Activated T-cell treated with anti-CD3 and anti-CD28 coated beads for 24 hours (primary cell): ENCODE measurements around the gene RASGRP3.
A peak's percentile ranks its signal among the peaks of the same experiment; 100 is the strongest.
"Not testable (repeated sequence)": the region's sequence is repeated elsewhere in the genome, so short reads cannot be mapped to it uniquely, and the experiment has no call there.

Experiments used
- DNase-seq: peaks from one replicate; pipeline ENCODE4 v3.0.0-alpha.2; 2020; ENCODE audit warnings: low read depth

The RASGRP3 gene

DNA sequence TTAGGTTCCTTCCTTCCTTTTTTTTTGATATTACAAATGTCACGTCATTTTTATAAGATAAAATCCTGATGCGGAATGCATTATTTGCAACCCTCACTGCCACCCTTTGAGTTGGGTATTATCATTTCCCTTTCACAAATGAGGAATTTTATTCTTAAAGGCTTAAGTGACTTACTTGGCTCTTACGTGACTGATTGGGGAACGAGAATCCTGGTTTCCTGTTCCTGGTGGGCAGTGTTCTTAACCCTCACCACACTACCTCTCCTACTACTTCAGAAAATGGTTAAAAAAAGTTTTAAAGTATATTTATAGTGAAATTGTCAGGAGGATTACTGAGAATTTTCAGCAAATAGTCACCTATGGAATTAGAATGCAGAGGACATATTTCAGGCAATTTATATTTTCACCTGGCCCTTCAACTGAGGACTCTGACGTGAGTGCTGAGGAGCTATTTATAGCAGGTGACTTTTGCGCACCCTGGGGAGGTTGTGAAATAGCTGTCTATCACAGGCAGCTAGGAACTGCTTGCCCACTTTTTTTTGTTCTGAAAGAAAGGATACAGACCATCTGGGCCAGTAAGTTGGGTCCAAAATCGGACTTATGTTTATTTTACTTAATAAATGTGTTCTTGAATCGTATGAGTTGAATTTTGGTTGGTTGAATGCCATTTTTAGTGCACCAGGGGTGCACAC lies 18.7 kb upstream of the RASGRP3 start:
- no peak for DNase-seq

DNA sequence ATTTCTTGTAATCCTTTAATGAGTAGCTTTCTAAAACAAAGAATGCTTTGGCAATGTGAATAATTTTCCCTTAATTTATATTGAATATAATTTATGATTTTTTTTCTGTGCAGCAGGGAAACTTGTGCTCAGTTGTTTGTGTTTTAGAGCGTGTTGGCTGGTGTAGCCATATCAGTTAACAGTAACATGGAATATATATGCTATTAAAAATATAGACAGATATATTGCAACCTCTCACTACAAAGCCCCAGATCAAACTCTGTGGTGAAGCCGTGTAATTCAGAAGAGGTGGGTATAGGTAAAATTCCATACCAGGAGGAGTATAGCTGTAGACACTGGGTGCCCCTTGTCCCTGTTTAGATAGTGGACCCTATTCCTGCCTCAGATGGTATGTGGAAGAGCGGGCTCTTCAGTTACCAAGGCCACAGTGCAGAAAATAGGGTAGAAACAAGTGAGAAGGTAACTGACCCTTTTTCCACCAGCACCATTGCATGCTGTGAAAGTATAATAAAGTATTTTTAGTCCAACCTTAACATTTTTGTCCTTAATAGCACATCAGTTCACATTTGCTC lies 18.1 kb upstream of the RASGRP3 start:
- no peak for DNase-seq

DNA sequence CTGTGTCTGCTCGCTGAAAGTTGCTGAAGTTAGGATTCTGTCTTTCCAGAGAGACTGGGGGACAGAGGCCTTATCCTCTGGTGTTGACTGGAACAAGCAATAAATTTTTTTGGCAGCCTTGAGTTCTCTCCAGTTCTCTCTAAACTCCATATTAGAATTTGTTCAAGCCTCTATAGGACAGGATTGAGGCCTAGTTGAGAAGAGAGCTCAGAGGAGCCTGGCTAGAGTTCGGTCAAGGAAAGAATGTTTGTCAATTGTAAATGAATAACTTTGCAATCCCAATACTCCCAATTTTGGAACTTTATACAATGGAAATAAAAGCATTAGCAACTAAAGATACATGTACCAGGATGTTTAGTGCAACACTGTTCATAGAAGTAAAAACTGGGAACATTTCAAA lies 16.7 kb upstream of the RASGRP3 start:
- DNase-seq = no peak

DNA sequence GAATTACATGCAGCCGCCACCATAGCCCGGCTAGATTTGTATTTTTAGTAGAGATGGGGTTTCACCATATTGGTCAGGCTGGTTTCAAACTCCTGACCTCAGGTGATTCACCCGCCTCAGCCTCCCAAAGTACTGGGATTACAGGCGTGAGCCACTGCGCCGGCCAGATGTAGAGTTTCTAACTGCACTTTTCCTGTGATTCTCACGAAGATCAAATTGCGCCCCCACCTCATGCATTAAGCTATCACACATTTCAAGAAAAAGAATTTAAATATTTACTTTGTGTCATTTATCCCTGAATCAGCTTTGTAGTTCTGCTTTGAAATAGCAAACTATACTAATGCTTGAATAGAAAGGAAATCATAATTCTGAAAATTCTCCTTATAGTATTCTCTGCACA lies 13.9 kb upstream of the RASGRP3 start:
- DNase-seq = not testable (repeated sequence)

DNA sequence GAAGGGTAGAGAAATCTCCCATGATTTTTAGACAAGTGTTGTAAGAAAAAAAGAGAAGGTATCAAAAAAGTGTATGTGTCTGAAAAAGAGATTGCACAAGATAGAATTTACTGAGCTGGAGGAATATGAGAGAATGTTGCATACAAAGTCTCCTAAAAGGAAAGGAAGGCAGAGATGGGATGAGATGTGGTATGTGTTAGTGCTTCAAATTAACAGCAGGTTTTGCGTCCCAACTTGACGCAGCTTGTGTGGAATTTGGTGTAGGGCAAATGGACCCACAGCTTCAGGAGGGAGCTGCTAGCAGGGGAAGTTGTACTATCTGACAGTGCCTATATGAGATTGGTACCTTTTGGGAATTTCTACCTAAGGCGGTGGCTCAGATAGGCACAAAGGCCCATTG lies 9.0 kb upstream of the RASGRP3 start:
- no peak for DNase-seq

DNA sequence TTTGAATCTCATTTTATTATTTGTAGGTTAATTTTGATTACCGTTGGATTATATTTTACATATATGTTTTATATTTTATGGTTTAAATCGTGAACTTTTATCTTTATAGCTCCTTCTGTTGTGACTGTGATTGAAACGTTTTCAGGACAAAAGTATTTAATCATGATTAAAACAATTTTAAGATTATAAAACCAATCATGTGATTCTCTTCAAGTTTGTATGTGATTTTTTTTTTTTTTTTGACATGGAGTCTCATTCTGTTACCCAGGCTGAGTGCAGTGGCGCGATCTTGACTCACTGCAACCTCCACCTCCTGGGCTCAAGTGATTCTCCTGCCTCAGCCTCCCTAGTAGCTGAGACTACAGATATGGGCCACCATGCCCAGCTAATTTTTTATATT lies 7.2 kb upstream of the RASGRP3 start:
- no peak for DNase-seq

DNA sequence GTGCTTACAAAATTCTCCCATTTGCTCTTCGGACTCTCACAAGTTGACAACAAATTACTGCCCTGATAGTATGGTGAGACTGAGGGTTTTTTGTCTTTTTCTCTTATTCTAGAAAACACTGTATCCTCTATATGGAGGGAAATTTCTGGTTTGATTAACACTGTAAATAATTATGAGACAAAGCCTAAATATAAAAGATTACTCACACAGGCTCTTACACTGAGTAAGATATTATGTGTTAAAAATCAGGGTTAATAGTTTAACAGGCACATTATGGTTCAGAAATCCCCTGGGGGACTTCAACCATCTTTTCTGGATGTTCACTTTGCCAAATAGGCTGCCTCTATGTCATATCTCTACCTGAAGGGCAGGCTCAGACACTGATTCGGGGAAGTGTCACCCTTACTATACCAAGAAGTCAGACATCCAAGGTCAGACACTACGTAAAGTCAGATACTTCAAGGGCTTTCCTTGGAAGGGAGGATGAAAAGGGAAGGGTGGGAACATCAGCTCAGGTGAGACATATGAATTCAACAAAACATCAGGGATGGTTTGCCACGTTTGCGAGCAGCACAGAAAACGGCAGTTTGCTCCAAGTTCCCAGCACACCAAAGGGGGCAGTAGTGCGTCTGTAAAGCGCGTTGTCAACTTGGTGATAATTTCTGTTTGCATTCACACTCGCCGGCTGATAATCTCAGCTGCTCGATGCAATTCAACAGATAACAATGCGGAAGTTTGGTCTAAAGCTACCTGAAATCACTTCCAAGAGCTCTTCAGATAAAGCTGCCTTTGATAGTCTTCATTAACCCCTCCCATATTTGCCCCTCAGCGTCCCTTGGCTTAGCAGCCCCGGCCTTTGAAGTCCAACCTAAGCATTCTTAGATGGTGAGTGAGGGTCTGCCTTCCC lies 972 bp upstream of the RASGRP3 start:
- peak; percentile 71 for DNase-seq

DNA sequence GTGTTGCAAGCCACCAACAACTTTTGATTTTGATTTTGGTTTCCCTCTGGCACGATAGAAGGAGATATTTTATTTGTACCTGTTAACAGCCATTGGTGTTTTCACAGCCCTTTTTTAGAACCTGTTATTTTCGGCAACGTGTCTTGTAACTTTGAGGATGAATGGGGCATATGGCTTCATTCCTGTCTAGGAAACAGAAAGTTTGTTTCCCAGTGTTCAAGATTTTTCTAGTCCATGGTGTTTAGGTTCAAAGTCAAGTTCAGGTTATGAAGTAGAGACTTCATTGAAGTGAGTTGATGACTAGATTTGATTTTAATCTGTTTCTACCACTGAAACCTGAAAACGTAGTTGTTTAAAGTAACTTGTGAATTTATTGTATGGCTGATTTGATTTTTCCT lies 343 bp downstream of the RASGRP3 start:
- DNase-seq = no peak

DNA sequence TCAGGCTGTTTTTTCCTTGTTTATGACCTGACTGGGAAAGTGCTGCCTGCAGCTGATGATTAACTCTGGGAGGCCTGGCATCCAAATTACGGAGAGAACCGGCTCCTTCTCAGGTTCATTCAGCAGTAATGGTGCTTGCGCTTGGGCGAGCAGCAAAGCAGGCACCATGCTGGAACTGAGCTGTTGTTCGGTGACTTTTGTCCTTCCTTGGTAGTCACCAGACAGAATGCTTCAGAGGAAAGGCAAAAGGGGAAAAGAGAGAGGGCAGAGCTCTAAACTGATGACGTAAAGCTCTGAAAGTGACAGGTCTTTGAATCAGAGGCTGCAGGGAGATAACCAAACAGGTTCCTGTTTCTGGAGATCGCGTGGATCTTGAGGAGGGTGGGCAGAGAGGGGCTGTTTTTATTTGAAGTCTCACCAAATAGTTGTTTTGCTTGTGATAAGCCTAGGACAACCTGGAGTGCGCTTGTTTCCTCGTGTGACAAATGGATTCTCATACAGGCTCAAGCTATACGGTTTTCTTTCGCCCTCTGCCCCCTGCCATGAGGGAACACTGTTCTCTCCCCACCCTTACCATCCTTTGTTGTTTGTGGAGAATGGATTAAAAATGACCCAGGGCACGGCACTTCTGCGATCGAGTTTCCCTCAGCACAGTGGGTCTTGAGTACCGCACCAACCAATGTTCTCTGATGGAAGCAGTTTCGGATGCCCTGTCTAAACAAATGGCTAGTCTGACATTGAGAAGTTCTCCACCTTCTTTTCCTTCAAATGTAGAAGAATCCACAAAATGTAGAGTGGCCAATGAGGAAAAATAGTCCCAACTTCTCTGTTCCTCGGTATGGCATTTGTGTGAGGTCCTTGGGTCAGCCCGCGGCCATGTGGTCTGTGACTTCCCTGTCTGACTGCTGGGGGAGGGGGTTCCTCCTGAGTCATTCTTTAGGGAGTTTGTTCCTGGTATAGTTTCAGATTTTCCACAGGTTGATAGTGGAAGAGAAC lies 1.3 kb downstream of the RASGRP3 start:
- DNase-seq = peak; percentile 21

DNA sequence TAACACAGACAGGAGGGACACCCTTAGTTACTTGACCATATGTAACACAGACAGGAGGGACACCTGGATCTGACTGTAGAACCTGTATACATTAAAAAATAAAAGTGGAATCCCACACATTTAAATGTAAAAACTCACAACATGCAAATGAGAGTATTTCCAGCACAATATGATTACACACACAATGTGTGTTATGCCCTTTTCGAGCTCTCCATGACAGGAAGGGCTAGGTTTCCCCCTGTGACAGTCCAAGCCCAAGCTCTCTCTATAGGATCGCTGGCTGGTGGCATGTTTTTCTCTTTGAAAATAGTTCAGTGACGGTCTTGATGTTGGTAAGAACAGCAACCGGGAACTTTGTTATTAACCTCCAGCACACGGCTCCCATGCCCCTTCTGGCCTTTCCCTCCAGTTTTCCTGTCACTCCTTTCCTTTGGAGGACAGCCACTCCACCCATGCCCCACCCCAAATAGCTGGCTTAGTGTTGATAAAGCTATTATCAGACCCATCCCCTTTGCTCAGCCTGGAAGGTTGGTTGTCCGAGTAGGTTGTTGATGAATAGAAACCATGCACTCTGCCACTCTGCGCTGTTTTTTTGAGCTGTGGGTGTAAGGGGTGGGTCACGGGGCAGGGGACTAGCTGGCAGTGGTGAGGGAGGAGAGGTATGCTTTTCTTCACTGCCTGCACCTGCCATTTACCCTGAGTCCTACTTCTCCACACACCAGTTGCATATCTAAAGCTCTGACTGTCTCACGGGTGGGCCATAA lies 2.7 kb downstream of the RASGRP3 start:
- no peak for DNase-seq

DNA sequence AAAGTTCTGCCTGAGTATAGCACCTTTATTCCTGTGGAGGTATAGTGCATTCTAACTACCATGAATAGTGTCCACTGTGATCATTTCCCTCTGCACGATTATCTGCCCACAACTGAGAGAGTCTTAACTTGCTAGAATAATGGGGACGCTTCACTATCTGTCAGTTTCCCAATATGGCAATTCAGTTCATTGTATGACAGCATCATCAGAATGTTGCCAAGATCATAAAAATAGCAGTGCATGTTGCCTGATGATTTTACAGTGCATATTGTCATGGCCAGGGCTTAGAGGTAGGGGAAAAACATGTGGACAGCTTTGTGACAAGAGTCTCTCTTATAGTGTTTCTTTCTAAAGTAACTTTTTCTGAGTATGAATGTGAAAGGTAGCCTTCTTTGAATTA lies 6.1 kb downstream of the RASGRP3 start:
- DNase-seq = no peak

DNA sequence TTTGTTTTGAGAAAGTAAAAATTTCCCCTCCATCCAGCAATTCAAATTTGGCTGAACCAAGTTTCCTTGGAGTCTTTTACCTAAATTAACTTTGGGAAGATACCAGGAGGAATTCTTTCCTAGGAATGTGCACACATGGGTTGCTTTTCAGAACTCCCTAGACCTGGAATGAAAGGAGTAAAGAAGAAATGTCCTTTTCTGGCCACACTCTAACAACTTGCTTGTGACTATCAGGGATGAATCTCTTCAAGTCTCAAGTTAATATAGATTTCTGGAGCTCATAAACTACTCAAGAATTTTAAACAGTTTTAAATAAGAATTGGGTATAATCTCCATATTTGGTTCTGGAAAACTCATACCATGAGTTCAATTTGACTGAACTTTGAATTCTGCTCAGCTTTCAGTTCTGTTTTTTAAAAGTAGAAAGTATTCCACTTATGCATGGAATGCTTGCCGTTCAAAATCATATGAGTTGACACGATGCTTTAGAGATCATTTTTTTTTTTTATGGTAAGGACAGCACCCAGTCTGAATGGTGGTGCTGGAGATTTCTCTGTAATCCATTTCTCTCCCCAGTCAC lies 7.7 kb downstream of the RASGRP3 start:
- no peak for DNase-seq

DNA sequence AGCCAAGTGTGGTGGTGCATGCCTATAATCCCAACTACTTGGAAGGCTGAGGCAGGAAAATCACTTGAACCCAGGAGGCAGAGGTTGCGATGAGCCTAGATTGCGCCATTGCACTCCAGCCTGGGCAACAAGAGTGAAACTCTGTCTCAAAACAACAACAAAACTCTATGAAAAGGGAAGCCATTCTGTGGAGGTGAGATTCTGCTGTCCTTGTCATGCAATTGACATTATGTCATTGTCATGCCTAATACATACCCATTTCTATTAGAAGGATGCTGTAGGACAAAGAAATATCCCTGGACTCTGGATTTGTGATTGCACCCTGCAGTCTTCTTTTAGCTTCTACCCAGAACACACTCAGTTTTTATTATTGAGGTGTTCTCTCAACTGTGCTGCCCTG lies 8.6 kb downstream of the RASGRP3 start:
- no peak for DNase-seq

DNA sequence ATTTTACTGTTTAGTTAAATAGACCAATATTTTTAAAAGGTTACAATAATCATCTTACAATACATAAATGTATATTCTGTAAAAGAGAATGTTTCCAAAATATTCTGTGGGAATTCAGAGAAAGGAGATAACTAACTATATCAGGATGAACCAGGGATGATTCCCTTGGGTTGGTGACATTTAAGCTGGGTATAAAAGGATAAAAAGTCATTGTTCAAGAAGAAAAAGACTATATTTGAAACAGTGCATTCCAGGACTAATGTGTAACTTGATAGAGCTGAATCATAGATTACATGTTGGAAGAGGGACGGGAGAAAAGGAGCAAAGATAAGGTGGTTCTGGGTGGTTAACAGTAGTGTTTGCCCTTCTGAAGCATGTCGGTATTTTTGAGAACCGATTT lies 10.1 kb downstream of the RASGRP3 start:
- no peak for DNase-seq

DNA sequence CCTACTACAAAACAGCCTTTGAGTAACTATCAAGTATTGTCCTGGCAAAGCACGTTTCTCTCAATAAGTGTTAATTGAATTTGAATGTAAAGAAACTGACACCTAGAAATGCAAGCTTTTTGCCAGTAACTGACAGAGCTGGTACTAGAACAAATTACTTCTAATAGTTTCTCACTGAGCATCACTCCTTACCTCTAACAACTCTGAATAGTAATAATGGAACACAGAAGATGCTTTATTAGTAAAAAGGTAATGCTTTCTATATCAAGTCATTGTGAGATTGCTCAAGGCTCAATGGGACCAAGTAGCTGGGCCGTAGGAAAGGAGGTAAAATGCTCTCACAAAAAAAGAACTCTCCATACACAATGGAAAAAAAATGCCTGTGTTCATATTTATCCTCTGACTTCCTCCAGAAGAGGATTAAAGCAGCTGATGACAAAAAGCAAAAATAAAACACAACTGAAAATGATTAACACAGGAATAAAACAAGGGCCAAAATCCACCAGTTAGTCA lies 11.8 kb downstream of the RASGRP3 start:
- DNase-seq = no peak

DNA sequence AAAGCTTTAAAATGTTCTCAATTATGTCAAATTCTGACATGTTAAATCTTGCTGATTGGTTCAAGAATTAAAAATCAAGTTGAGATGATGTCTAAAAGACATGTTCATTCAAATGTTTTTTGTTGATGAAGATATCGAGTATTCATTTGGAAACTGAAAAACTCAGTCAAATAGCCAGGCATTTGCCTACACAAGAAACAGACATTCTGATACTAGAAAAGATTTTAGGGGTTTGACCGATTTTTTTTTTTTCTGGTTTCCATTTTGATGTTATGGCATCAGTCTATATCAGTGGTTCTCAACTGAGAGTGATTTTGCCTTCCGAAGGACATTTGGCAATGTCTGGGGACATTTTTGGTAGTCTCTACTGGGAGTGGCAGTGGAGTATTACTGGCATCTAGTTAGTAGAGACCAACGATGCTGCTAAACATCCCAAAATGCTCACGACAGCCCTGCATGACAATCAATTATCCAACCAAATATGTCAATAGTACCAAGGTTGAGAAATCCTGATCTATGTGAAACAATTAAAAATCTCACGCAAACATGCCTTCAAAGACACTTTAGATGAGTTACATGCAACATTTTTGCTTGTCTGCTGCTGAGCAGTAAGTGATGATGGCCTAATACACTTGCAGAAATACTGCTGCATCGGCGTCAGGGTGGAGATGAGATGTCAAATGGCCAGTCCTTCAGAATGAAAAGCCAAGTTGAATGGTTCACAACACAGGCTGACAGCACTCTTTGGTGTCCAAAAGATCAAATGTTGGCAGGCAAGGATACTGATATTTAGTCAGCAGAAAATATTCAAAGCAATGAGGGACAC lies 12.5 kb downstream of the RASGRP3 start:
- DNase-seq = no peak

DNA sequence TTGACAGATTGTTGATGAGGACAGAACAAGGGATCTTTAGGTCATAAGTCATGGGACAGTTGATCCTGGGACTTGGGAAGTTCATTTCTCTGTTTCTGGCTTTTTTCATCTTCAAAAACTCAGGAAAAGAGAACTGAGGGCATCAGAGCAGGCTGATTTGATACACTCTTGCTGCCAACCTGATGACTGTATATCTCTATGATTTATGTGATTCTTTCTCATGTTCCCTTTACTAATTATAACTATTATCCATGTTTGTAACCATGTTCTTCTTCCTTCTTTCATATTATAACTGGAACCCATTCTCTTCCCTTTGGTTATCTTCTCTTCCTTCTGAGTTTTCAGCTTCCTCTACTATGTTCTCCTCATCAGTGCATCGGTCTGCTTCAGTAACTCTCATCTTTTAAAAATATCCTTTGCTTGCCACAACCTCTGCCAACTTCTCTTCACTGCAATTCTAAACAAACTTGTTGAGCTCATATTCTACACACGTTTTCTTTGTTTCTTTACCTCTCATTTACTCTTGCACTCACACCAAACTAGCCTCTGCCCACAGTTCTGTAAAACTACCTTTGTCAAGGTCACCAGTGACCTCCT lies 13.5 kb downstream of the RASGRP3 start:
- no peak for DNase-seq

DNA sequence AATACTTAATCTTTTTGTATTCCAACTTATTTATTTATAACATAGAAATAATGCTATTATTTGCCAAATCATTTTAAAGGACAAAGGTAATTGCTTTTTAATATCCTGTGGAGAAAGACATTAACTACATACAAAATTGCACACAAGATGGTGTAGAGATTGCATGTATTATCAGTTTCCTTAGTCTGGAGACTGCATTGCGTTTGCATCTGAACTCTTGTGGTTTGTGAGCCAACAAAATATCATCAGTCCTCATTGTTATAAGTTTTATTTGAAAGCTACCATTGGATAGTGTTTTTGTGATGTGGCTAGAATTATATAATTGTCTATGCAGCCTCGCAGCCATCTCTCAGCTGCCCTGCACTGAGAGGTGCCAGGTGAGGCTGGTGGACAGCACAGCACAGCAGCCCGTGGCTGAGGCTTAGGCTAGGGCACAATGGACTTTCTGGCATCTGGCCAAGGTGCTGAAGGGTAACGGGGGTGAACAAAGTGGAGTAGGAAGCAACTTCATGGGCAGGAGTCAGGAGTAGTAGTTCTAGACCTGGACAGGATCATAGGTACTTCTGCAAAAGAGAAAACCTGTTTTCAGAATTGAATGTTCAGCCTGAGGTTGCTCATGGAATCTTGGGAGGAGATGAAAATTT lies 15.1 kb downstream of the RASGRP3 start:
- no peak for DNase-seq
